ENCODE data around the gene OR51Q1.

DNA sequence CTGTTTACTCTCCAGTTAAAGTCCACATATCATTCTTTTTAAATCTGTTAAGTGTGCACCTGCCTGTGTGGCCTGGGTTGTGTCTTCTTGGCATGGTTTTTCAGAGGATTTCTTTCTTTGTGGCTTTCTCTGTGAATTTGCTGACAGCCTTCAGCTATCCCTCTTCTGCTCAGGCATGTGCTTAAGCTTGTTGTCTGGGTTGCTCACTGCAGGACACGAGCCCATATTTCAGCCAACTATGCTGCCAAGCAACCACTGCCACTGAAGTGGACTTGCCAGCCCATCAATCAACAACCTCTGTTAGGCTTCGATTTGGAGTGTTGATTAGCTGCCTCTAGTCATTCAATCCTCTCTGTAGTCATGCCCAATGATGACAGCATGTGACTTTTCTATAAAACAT lies 45.6 kb downstream of the OR51Q1 start:
- TF ChIP-seq CTCF (IDR thresholded peaks at IDR 0.05): no peak
- no peak for TF ChIP-seq EZH2 (IDR thresholded peaks at IDR 0.05)
- TF ChIP-seq EZH2phosphoT487 (IDR thresholded peaks at IDR 0.05): no peak

All from neural progenitor cell (in vitro differentiated cells).